ENCODE results near the gene CITED2. TPM values are rescaled to one million over a fixed set of nuclear protein-coding genes. Genes with fewer than 3 reads are reported as not detected.

The CITED2 gene
- total and polyA plus RNA-seq, 2 of the 8 experiments (the other 6 are each of a cell fraction or from before 2014, with no cell fraction given) = 89.1 to 115 TPM

DNA sequence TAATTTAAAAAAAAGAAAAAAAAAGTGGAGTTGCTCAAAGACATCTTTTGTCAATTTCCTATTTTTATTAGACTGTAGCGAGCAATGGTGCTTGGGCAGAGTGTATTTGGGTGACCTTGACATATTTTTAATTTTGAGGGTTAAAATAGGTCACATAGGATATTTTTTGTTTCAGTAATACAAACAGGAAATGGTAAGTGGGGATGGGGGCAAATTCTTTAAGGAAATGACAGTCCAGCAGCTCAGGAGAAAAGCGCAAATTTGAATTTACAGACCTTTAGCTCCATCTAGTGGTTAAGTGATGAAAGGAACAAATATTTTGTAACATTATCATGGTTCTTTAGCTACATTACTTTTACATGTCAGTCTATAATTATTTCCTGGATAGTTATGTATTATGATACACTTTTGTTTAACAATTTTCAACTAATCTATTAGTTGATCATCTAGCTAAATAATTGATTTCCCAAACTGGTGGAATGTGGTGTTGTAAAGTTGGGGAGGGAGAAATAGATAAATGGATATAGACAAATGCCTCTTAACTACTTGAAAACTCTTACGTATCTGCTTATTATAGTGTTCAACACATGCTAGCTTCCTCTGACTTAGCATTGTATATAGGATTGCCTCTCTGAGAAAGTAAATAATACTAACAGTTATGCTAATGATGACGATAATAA, 10.0 kb downstream of the CITED2 start:
- no peak overlapping the region for H2BK12ac ChIP-seq (ENCODE audit: low read depth, low read length)
- H3K27ac ChIP-seq (ENCODE audit: low read depth, low read length) = no peak overlapping the region
- H3K36me3 ChIP-seq (ENCODE audit: control insufficient read depth in 2 of 4, insufficient read depth in 4 of 4, low read length in 3 of 4) = no peaks in the 10 kb centered on the region
- no peak overlapping the region for H4K91ac ChIP-seq (replicated peaks; ENCODE audit: insufficient read length, low read length)
- H4K8ac ChIP-seq (ENCODE audit: extremely low read depth, insufficient read depth, low read length) = no peak overlapping the region
- H4K20me1 ChIP-seq (replicated peaks in 1 of 2; ENCODE audit: control insufficient read depth in 1 of 2, insufficient read depth in 2 of 2, low read length in 2 of 2) = no peaks in the 10 kb centered on the region
- no peaks in the 10 kb centered on the region for H3K27me3 ChIP-seq (replicated peaks in 1 of 4; ENCODE audit: control insufficient read depth in 3 of 4, extremely low read depth in 1 of 4, insufficient read depth in 3 of 4, low read length in 3 of 4)
- POLR2A ChIA-PET (ENCODE audit: partially characterized antibody) = interaction anchor here (0.6 to 2.9 kb wide), 5 partner anchors 10 to 333 kb away, joined by 3 to 15 read pairs (median 4); partner anchors contain the start of gene CITED2
- H3K4me3 ChIP-seq (ENCODE audit: extremely low read depth in 1 of 4, insufficient read depth in 2 of 4, low read depth in 3 of 4, low read length in 4 of 4) = no peak overlapping the region
- H3K9me3 ChIP-seq (ENCODE audit: insufficient read depth in 2 of 2, low read depth in 1 of 2, low read length in 1 of 2) = no peaks in the 10 kb centered on the region
- H4K5ac ChIP-seq (ENCODE audit: insufficient read length, low read depth, low read length) = peak overlapping the region; percentile 57
- no peaks in the 10 kb centered on the region for H3K79me1 ChIP-seq (ENCODE audit: low read depth, low read length)
- no peak overlapping the region for H2BK120ac ChIP-seq (replicated peaks; ENCODE audit: low read depth, low read length)
- no peak overlapping the region for H3K4ac ChIP-seq (replicated peaks; ENCODE audit: insufficient read length, low read depth, low read length)
- no peak overlapping the region for H3K14ac ChIP-seq (ENCODE audit: insufficient read length)
- no peaks in the 10 kb centered on the region for H3K23me2 ChIP-seq (ENCODE audit: low read depth, low read length)
- CTCF ChIA-PET (ENCODE audit: partially characterized antibody) = interaction anchor here (0.6 to 4.4 kb wide), 41 partner anchors 10 to 1248 kb away, joined by 3 to 68 read pairs (median 3); partner anchors contain the start of gene CITED2
- no peaks in the 10 kb centered on the region for H3K79me2 ChIP-seq (ENCODE audit: control insufficient read depth in 1 of 2, insufficient read depth in 2 of 2, low read length in 2 of 2)
- H3K18ac ChIP-seq (ENCODE audit: extremely low read depth, low read length) = no peak overlapping the region
- peaks cover 0 to 21% (median 15%) of the 10 kb centered on the region in 4 experiments; a peak in 5 of 7 replicates for H3K4me1 ChIP-seq (replicated peaks in 1 of 4; ENCODE audit: control insufficient read depth in 3 of 4, insufficient read depth in 4 of 4, low read length in 3 of 4)
- no peak overlapping the region for H3K9ac ChIP-seq (replicated peaks in 1 of 4; ENCODE audit: extremely low read depth in 1 of 4, low read depth in 3 of 4, low read length in 3 of 4)
- no peak overlapping the region for H2AFZ ChIP-seq (ENCODE audit: low read length)
- no peak overlapping the region for H2BK5ac ChIP-seq (ENCODE audit: low read depth, low read length)
- H2BK15ac ChIP-seq (ENCODE audit: low read length) = no peak overlapping the region
- WGBS, 2 experiments (ENCODE audit: extremely low coverage in 1 of 2, insufficient coverage in 1 of 2, insufficient read length in 1 of 2, insufficient replicate concordance in 2 of 2, low coverage in 1 of 2, low lambda C conversion rate in 2 of 2, missing lambda C conversion rate in 1 of 2) = 67% methylated on average over 4 of the region's 4 CpGs; no CpG with 5 or more reads in 1 of the 2 experiments
- H3K4me2 ChIP-seq (ENCODE audit: insufficient read depth in 1 of 2, low read depth in 2 of 2, low read length in 2 of 2) = no peak overlapping the region
- no peak overlapping the region for H3K23ac ChIP-seq (ENCODE audit: insufficient read length)
- no peak overlapping the region for H3K56ac ChIP-seq (replicated peaks; ENCODE audit: insufficient read length, low read depth, low read length)
- H2BK20ac ChIP-seq (ENCODE audit: low read length) = no peak overlapping the region
- no peak overlapping the region for H2AK5ac ChIP-seq (ENCODE audit: low read depth, low read length)
- FAIRE-seq (peak; percentile 58), DNase-seq (ENCODE audit: low read depth in 1 of 2, low spot score in 2 of 2) (no peak)
- TF ChIP-seq SP1 (IDR thresholded peaks at IDR 0.05; ENCODE audit: low read depth, low read length) = no peak; the same call in 1 of the 2 replicates
- no peak for TF ChIP-seq YY1 (IDR thresholded peaks at IDR 0.05; ENCODE audit: low read depth, low read length)
- TF ChIP-seq MAFK (IDR thresholded peaks at IDR 0.05; ENCODE audit: low read depth, low read length) = no peak
- no peak for TF ChIP-seq SRF (IDR thresholded peaks at IDR 0.05; ENCODE audit: low read depth, low read length)
- TF ChIP-seq CREB1 (IDR thresholded peaks at IDR 0.05) = no peak
- TF ChIP-seq KDM5A (IDR thresholded peaks at IDR 0.05; ENCODE audit: low read length) = no peak
- TF ChIP-seq RFX5 (IDR thresholded peaks at IDR 0.05; ENCODE audit: borderline replicate concordance, low read depth, low read length) = no peak
- peak; percentile 91 to 92 for TF ChIP-seq RAD21 (IDR thresholded peaks at IDR 0.05 in 1 of 2, conservative IDR thresholded peaks at IDR 0.05 in 1 of 2; ENCODE audit: low read depth in 2 of 2, low read length in 2 of 2)
- TF ChIP-seq SUZ12 (IDR thresholded peaks at IDR 0.05; ENCODE audit: low read length) = no peak
- TF ChIP-seq TBP (IDR thresholded peaks at IDR 0.05; ENCODE audit: low read depth, low read length) = no peak
- no peak for TF ChIP-seq BCL11A (IDR thresholded peaks at IDR 0.05; ENCODE audit: low read depth in 2 of 2, low read length in 2 of 2)
- TF ChIP-seq SP4 (IDR thresholded peaks at IDR 0.05; ENCODE audit: low read length) = 0 out of 2 replicates have a peak, but pooled peaks have one; percentile 22
- TF ChIP-seq RXRA (IDR thresholded peaks at IDR 0.05; ENCODE audit: insufficient read depth, low read depth, low read length) = no peak
- TF ChIP-seq RBBP5 (IDR thresholded peaks at IDR 0.05; ENCODE audit: borderline replicate concordance, low read depth, low read length) = no peak
